GM18858 (cell line): ENCODE results near the gene RSRC1.
A peak's percentile ranks its signal among the peaks of the same experiment; 100 is the strongest.

Source experiments
- ATAC-seq: cut with Tn5 transposase; IDR thresholded peaks from one replicate; pipeline ENCODE4 v1.9.1; 2021; ENCODE audit not compliant: unreplicated experiment

Gene RSRC1

GRCh38 chr3:158127250-158128219 lies 17.6 kb downstream of the RSRC1 start:
- ATAC-seq: no peak

- ATAC-seq: no peak
Measured at GRCh38 chr3:158128755-158129154, 18.9 kb downstream of the RSRC1 start.

GRCh38 chr3:158134363-158134762 lies 24.5 kb downstream of the RSRC1 start:
- ATAC-seq: no peak

GRCh38 chr3:158140396-158140795 lies 30.5 kb downstream of the RSRC1 start:
- ATAC-seq: no peak

- no peak for ATAC-seq
Measured at GRCh38 chr3:158148218-158148617, 38.3 kb downstream of the RSRC1 start.

GRCh38 chr3:158152186-158152585 lies 42.3 kb downstream of the RSRC1 start:
- peak; percentile 79 for ATAC-seq

- ATAC-seq: no peak
Measured at GRCh38 chr3:158158969-158159368, 49.1 kb downstream of the RSRC1 start.

- no peak for ATAC-seq
Measured at GRCh38 chr3:158159714-158160113, 49.8 kb downstream of the RSRC1 start.

GRCh38 chr3:158160958-158161357 lies 51.1 kb downstream of the RSRC1 start:
- ATAC-seq: no peak

- no peak for ATAC-seq
Measured at GRCh38 chr3:158165141-158165655, 55.3 kb downstream of the RSRC1 start.

- no peak for ATAC-seq
Measured at GRCh38 chr3:158165730-158166129, 55.8 kb downstream of the RSRC1 start.

GRCh38 chr3:158166223-158166622 lies 56.3 kb downstream of the RSRC1 start:
- ATAC-seq: no peak

GRCh38 chr3:158167737-158168557 lies 58.1 kb downstream of the RSRC1 start:
- ATAC-seq: no peak

- no peak for ATAC-seq
Measured at GRCh38 chr3:158169091-158169491, 59.2 kb downstream of the RSRC1 start.

GRCh38 chr3:158181096-158181495 lies 71.2 kb downstream of the RSRC1 start:
- no peak for ATAC-seq

- ATAC-seq: no peak
Measured at GRCh38 chr3:158185711-158186110, 75.8 kb downstream of the RSRC1 start.

- no peak for ATAC-seq
Measured at GRCh38 chr3:158200955-158201354, 91.1 kb downstream of the RSRC1 start.

GRCh38 chr3:158205324-158205723 lies 95.4 kb downstream of the RSRC1 start:
- ATAC-seq: no peak

GRCh38 chr3:158205994-158206393 lies 96.1 kb downstream of the RSRC1 start:
- no peak for ATAC-seq

- ATAC-seq: no peak
Measured at GRCh38 chr3:158210067-158210466, 100.2 kb downstream of the RSRC1 start.

GRCh38 chr3:158213461-158213860 lies 103.6 kb downstream of the RSRC1 start:
- ATAC-seq: no peak

- no peak for ATAC-seq
Measured at GRCh38 chr3:158217992-158218391, 108.1 kb downstream of the RSRC1 start.
